SW 1271 (cell line): ENCODE measurements around the gene CYP26C1.

Source experiments
- DNase-seq, 2 experiments: peaks; one replicate each; lab custom pipeline; 2025; lab: John Stamatoyannopoulos, UW

CYP26C1 gene

GRCh38 chr10:93063977-93064660 is 3.5 kb downstream of the CYP26C1 start:
- no peak for DNase-seq

GRCh38 chr10:93064874-93065660 is 4.5 kb downstream of the CYP26C1 start:
- no peak for DNase-seq

GRCh38 chr10:93065675-93066543 is 5.3 kb downstream of the CYP26C1 start:
- DNase-seq: no peak

GRCh38 chr10:93066544-93066913 is 5.9 kb downstream of the CYP26C1 start:
- DNase-seq: no peak

- DNase-seq: no peak
Observed at GRCh38 chr10:93067443-93068365, 7.1 kb downstream of the CYP26C1 start.

GRCh38 chr10:93068411-93069244 is 8.0 kb downstream of the CYP26C1 start:
- no peak for DNase-seq

GRCh38 chr10:93069245-93069561 is 8.6 kb downstream of the CYP26C1 start:
- no peak for DNase-seq

GRCh38 chr10:93070378-93071176 is 10.0 kb downstream of the CYP26C1 start:
- DNase-seq: no peak

- no peak for DNase-seq
Observed at GRCh38 chr10:93071177-93071472, 10.5 kb downstream of the CYP26C1 start.

- no peak for DNase-seq
Observed at GRCh38 chr10:93071674-93072224, 11.2 kb downstream of the CYP26C1 start.

- no peak for DNase-seq
Observed at GRCh38 chr10:93072225-93072712, 11.7 kb downstream of the CYP26C1 start.

GRCh38 chr10:93072713-93073538 is 12.3 kb downstream of the CYP26C1 start:
- no peak for DNase-seq

GRCh38 chr10:93073539-93074146 is 13.0 kb downstream of the CYP26C1 start, which contains the start of gene CYP26A1:
Gene CYP26A1 (plus strand): TSS chr10:93073893. CDS start chr10:93073935, 42 bp downstream.
- no peak for DNase-seq

- DNase-seq: no peak
Observed at GRCh38 chr10:93074147-93074596, 13.6 kb downstream of the CYP26C1 start.

GRCh38 chr10:93074597-93075368 is 14.2 kb downstream of the CYP26C1 start:
- no peak for DNase-seq

- no peak for DNase-seq
Observed at GRCh38 chr10:93075369-93076221, 15.0 kb downstream of the CYP26C1 start.
